Esophagus squamous epithelium (tissue), 4 donors: Measurements from ENCODE around the gene CDH15.

Source experiments
- CTCF ChIP-seq, 6 experiments: fragments of 450-650 bp in 4 of 6; fragments of 200-600 bp in 2 of 6; sonication (generic) in 2 of 6; IDR thresholded peaks; one replicate each; pipeline ENCODE4 v1.5.1; 2016 to 2019; ENCODE audit warnings: antibody characterized with exemption in 6 of 6, mild to moderate bottlenecking in 4 of 6, moderate library complexity in 4 of 6
- POLR2A ChIP-seq, 4 donors: fragments of 450-650 bp; IDR thresholded peaks; one replicate each; pipeline ENCODE4 v1.6.1; 2017; ENCODE audit warnings: antibody characterized with exemption in 4 of 4, mild to moderate bottlenecking in 4 of 4, moderate library complexity in 3 of 4

GRCh38 chr16:89147085-89147817 lies 24.3 kb upstream of the CDH15 start:
- TF ChIP-seq POLR2A (IDR thresholded peaks at IDR 0.05) (no peak), CTCF (IDR thresholded peaks at IDR 0.05) (no peak)
